NT2/D1 (cell line): ENCODE data around the gene SOWAHC.

Experiments used
- SUZ12 ChIP-seq: IDR thresholded peaks from 2 replicates; pipeline ENCODE4 v1.6.1; 2011; ENCODE audit not compliant: insufficient read length, insufficient read depth; ENCODE audit errors: extremely low read depth
- YY1 ChIP-seq: IDR thresholded peaks from 2 replicates; pipeline ENCODE4 v1.6.1; 2011; ENCODE audit not compliant: insufficient read length, insufficient read depth
- ZNF274 ChIP-seq: IDR thresholded peaks from 2 replicates; pipeline ENCODE4 v1.6.1; 2011; ENCODE audit warnings: mild to moderate bottlenecking, low read depth, low read length

GRCh38 chr2:109646961-109647360, 32.8 kb downstream of the SOWAHC start:
- TF ChIP-seq ZNF274 (no peak), SUZ12 (no peak), YY1 (no peak)
